H9 (cell line): Measurements from ENCODE around the gene ECHDC3. TPM values are rescaled to one million over a fixed set of nuclear protein-coding genes. Genes with fewer than 3 reads are reported as not detected.

Experiments used
- DNase-seq: peaks from one replicate; pipeline ENCODE4 v3.0.0-alpha.2; 2017
- H2AFZ ChIP-seq: one replicate; pipeline ENCODE4 v1.6.1; 2013; ENCODE audit warnings: mild to moderate bottlenecking, low read length, control low read depth, moderate library complexity
- H2AK5ac ChIP-seq: 2 replicates; pipeline ENCODE4 v1.6.1; 2013; ENCODE audit warnings: low read length, control low read depth, mixed read lengths; ENCODE audit not compliant: insufficient read length
- H2BK120ac ChIP-seq: one replicate; pipeline ENCODE4 v1.6.1; 2013; ENCODE audit warnings: low read depth, mild to moderate bottlenecking, low read length, control low read depth, inconsistent platforms; ENCODE audit not compliant: poor library complexity, severe bottlenecking
- H2BK12ac ChIP-seq: 2 replicates; pipeline ENCODE4 v1.6.1; 2013; ENCODE audit warnings: low read length, control low read depth, mixed read lengths, low read depth; ENCODE audit not compliant: insufficient read length
- H2BK15ac ChIP-seq: 2 replicates; pipeline ENCODE4 v1.6.1; 2013; ENCODE audit warnings: low read depth, low read length, control low read depth
- H2BK20ac ChIP-seq: one replicate; pipeline ENCODE4 v1.6.1; 2013; ENCODE audit warnings: low read depth, mild to moderate bottlenecking, low read length, control low read depth, inconsistent platforms; ENCODE audit not compliant: poor library complexity, severe bottlenecking
- H2BK5ac ChIP-seq: 2 replicates; pipeline ENCODE4 v1.6.1; 2013; ENCODE audit warnings: low read length, control low read depth, mixed read lengths; ENCODE audit not compliant: insufficient read length
- H3K14ac ChIP-seq: 2 replicates; pipeline ENCODE4 v1.6.1; 2013; ENCODE audit warnings: low read length, control low read depth; ENCODE audit not compliant: insufficient read depth
- H3K18ac ChIP-seq: 2 replicates; pipeline ENCODE4 v1.6.1; 2013; ENCODE audit warnings: low read depth, mild to moderate bottlenecking, mixed read lengths, low read length, control low read depth; ENCODE audit not compliant: insufficient read length
- H3K23ac ChIP-seq: 2 replicates; pipeline ENCODE4 v1.6.1; 2013; ENCODE audit warnings: low read length, control low read depth, mixed read lengths, low read depth; ENCODE audit not compliant: insufficient read length
- H3K23me2 ChIP-seq: 2 replicates; pipeline ENCODE4 v1.6.1; 2013; ENCODE audit warnings: low read depth, mild to moderate bottlenecking, mixed read lengths, low read length, control low read depth; ENCODE audit not compliant: insufficient read length, poor library complexity, severe bottlenecking
- H3K27ac ChIP-seq: 2 replicates; pipeline ENCODE4 v1.5.1; 2013; ENCODE audit warnings: low read length, control low read depth, mixed read lengths, low read depth; ENCODE audit not compliant: insufficient read length
- H3K27me3 ChIP-seq: 2 replicates; pipeline ENCODE4 v1.6.1; 2013; ENCODE audit warnings: low read length, control low read depth, inconsistent platforms; ENCODE audit not compliant: insufficient read depth
- H3K4ac ChIP-seq: 2 replicates; pipeline ENCODE4 v1.6.1; 2013; ENCODE audit warnings: low read depth, mild to moderate bottlenecking, control low read depth, inconsistent platforms, low read length, moderate library complexity
- H3K4me1 ChIP-seq: 2 replicates; pipeline ENCODE4 v1.6.1; 2013; ENCODE audit warnings: low read length, control low read depth, inconsistent platforms; ENCODE audit not compliant: insufficient read depth
- H3K4me2 ChIP-seq: 2 replicates; pipeline ENCODE4 v1.6.1; 2013; ENCODE audit warnings: low read length, control low read depth, mixed read lengths; ENCODE audit not compliant: insufficient read length, insufficient read depth
- H3K56ac ChIP-seq: 2 replicates; pipeline ENCODE4 v1.6.1; 2013; ENCODE audit warnings: low read depth, mild to moderate bottlenecking, mixed read lengths, low read length, control low read depth; ENCODE audit not compliant: insufficient read length
- H3K79me1 ChIP-seq: 2 replicates; pipeline ENCODE4 v1.6.1; 2013; ENCODE audit warnings: low read depth, mild to moderate bottlenecking, moderate library complexity, low read length, control low read depth, inconsistent platforms; ENCODE audit not compliant: insufficient read depth, poor library complexity, severe bottlenecking
- H3K79me2 ChIP-seq: 2 replicates; pipeline ENCODE4 v1.6.1; 2013; ENCODE audit warnings: low read length, control low read depth, inconsistent platforms; ENCODE audit not compliant: insufficient read depth
- H3K9ac ChIP-seq: 2 replicates; pipeline ENCODE4 v1.6.1; 2013; ENCODE audit warnings: low read length, control low read depth, mixed read lengths; ENCODE audit not compliant: insufficient read length; ENCODE audit errors: extremely low read depth
- H3K9me3 ChIP-seq: one replicate; pipeline ENCODE4 v1.6.1; 2013; ENCODE audit warnings: low read depth, low read length, inconsistent platforms; ENCODE audit not compliant: control insufficient read depth
- H3T11ph ChIP-seq: one replicate; pipeline ENCODE4 v1.6.1; 2013; ENCODE audit warnings: mild to moderate bottlenecking, low read length, control low read depth, inconsistent platforms
- H4K20me1 ChIP-seq: one replicate; pipeline ENCODE4 v1.6.1; 2013; ENCODE audit not compliant: control insufficient read depth, insufficient read length, insufficient read depth
- H4K5ac ChIP-seq: 2 replicates; pipeline ENCODE4 v1.6.1; 2013; ENCODE audit warnings: low read depth, mild to moderate bottlenecking, mixed read lengths, low read length, control low read depth; ENCODE audit not compliant: insufficient read length
- H4K8ac ChIP-seq: replicated peaks from 2 replicates; pipeline ENCODE4 v1.6.1; 2013; ENCODE audit warnings: low read length, control low read depth, mixed read lengths, low read depth; ENCODE audit not compliant: insufficient read length
- H4K91ac ChIP-seq: 2 replicates; pipeline ENCODE4 v1.6.1; 2013; ENCODE audit warnings: low read depth, mild to moderate bottlenecking, moderate library complexity, mixed read lengths, low read length, control low read depth; ENCODE audit not compliant: insufficient read length
- H3K27ac Mint-ChIP-seq, 3 experiments: 2 replicates in 2 of 3; 3 replicates in 1 of 3; pipeline ENCODE4 v1.8.0; 2020 to 2021; ENCODE audit warnings: mixed read lengths in 3 of 3, mild to moderate bottlenecking in 1 of 3, moderate library complexity in 1 of 3
- H3K27me3 Mint-ChIP-seq: 2 replicates; pipeline ENCODE4 v1.8.0; 2021; ENCODE audit warnings: low read depth, mild to moderate bottlenecking, moderate library complexity, mixed read lengths
- H3K36me3 Mint-ChIP-seq, 3 experiments: 2 replicates in 2 of 3; 3 replicates in 1 of 3; pipeline ENCODE4 v1.8.0; 2020 to 2021; ENCODE audit warnings: low read depth in 3 of 3, mixed read lengths in 3 of 3; ENCODE audit not compliant: insufficient read depth in 1 of 3
- H3K4me1 Mint-ChIP-seq, 2 experiments: 2 replicates each; pipeline ENCODE4 v1.8.0; 2020; ENCODE audit warnings: mixed read lengths in 2 of 2
- H3K4me3 Mint-ChIP-seq, 2 experiments: 2 replicates in 1 of 2; 3 replicates in 1 of 2; pipeline ENCODE4 v1.8.0; 2020 to 2021; ENCODE audit warnings: mild to moderate bottlenecking in 2 of 2, mixed read lengths in 2 of 2, moderate library complexity in 1 of 2
- H3K9me3 Mint-ChIP-seq, 2 experiments: 2 replicates in 1 of 2; 3 replicates in 1 of 2; pipeline ENCODE4 v1.8.0; 2020; ENCODE audit warnings: mild to moderate bottlenecking in 2 of 2, mixed read lengths in 2 of 2, moderate library complexity in 1 of 2
- WGBS: extraction: QIAGEN DNeasy Blood & Tissue Kit; methylation state at CpG from one replicate; pipeline ENCODE4 v1.1.7; 2013; ENCODE audit warnings: missing lambda C conversion rate, low lambda C conversion rate, mixed read lengths; ENCODE audit not compliant: insufficient read length; ENCODE audit errors: extremely low coverage; 5-methylcytosine and 5-hydroxymethylcytosine counted together
- total RNA-seq: library from RNA; stranded (reverse); gene quantifications from 2 replicates; pipeline ENCODE4 v1.2.1, GENCODE V29; 2021
- TF ChIP-seq, protein P1 (sequence below): fragments of 200-600 bp; sonication (generic); conservative IDR thresholded peaks from 3 replicates; pipeline ENCODE4 v1.8.0; 2021; ENCODE audit warnings: antibody characterized with exemption, mild to moderate bottlenecking

Gene ECHDC3
- total RNA-seq, 1 experiment from 2014 or later = 9.3 TPM

DNA sequence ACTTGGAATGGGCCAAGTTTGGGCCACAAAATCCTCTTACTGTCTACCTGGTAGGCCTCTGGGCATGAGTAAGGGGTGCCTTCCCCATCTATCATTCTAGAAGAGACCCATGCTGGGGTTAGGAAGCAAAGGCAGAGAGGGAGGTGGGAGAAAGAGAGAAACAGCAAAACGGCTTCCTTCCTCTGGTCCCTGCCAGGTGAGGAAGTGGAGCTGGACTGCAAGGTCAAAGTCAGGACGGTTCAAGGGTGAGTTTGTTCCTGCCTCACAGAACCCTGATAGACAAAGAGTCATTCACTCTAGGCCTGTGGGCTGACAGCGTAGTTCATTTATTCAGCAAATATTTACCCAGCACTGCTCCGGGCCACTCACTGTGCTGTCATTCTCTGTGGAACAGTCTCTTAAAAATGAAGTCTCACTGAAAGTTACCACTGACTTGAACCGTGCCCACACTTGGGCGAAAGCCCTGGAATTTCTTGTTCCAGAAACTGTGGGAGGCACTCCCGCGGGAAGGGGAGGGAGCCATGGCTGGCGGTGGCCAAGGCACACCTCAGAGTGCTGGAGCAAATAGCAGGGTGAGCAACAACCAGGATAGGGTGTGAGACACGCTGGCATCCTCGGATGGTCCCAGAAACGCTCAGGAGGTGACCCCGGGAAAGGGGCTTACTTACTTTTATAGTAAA lies 26.2 kb upstream of the ECHDC3 start:
- WGBS = no CpG with 5 or more reads among the region's 13 CpGs
- Histone ChIP-seq H2AFZ (no peak overlapping the region), H3K18ac (no peak overlapping the region)

More for the DNA sequence above, 26.2 kb upstream of the ECHDC3 start:
- Histone ChIP-seq H3K23me2 (no peaks in the 10 kb centered on the region), H3K27me3 (no peaks in the 10 kb centered on the region), H3K79me1 (no peaks in the 10 kb centered on the region), H2BK15ac (no peak overlapping the region), H3K9ac (no peak overlapping the region), H2AK5ac (no peak overlapping the region), H3K4ac (no peak overlapping the region), H4K5ac (no peak overlapping the region), H4K8ac (no peak overlapping the region), H3K9me3 (no peaks in the 10 kb centered on the region), H3K4me1 (no peaks in the 10 kb centered on the region), H4K91ac (no peak overlapping the region), H2BK20ac (no peak overlapping the region), H3T11ph (no peak overlapping the region), H3K14ac (no peak overlapping the region), H3K23ac (no peak overlapping the region), H3K27ac (no peak overlapping the region), H3K4me2 (no peak overlapping the region), H2BK12ac (no peak overlapping the region), H2BK120ac (no peak overlapping the region), H3K79me2 (no peaks in the 10 kb centered on the region), H3K56ac (no peak overlapping the region), H2BK5ac (no peak overlapping the region), H4K20me1 (no peaks in the 10 kb centered on the region)
- DNase-seq = no peak
- TF ChIP-seq, protein P1, sequence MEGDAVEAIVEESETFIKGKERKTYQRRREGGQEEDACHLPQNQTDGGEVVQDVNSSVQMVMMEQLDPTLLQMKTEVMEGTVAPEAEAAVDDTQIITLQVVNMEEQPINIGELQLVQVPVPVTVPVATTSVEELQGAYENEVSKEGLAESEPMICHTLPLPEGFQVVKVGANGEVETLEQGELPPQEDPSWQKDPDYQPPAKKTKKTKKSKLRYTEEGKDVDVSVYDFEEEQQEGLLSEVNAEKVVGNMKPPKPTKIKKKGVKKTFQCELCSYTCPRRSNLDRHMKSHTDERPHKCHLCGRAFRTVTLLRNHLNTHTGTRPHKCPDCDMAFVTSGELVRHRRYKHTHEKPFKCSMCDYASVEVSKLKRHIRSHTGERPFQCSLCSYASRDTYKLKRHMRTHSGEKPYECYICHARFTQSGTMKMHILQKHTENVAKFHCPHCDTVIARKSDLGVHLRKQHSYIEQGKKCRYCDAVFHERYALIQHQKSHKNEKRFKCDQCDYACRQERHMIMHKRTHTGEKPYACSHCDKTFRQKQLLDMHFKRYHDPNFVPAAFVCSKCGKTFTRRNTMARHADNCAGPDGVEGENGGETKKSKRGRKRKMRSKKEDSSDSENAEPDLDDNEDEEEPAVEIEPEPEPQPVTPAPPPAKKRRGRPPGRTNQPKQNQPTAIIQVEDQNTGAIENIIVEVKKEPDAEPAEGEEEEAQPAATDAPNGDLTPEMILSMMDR = no peak
- Mint-ChIP-seq H3K4me3 (no peak overlapping the region), H3K27me3 (no peaks in the 10 kb centered on the region; the same call in 1 of the 2 replicates), H3K4me1 (peaks cover 3 to 7% of the 10 kb centered on the region in 2 experiments; a peak in 1 of 4 replicates), H3K36me3 (peaks cover 0 to 3% (median 0%) of the 10 kb centered on the region in 3 experiments; a peak in 1 of 7 replicates), H3K9me3 (peaks cover 3 to 6% of the 10 kb centered on the region in 2 experiments), H3K27ac (peak overlapping the region in 1 of 3 experiments; percentile 75; a peak in 1 of 7 replicates)
